ENCODE data around the gene MAP3K1.

DNA sequence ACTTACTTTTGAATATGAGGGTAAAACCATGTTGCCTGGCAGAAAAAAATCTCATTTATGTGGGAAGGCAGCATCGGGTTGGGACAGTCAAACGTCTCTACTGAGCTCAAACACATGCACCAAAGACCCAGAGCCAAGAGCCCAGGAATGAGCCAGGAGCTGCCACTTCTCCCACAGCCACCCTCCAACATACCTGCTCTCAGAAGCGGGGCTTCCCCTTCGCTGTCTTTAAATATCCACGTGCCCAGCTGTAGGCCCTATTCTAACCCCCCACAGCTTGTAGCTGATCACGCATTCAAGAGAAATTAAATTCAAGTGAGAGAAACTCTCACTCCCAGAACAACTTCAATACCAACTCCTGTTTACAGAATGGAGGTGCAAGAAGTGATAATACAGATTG lies 42.6 kb upstream of the MAP3K1 start:
- TF ChIP-seq, protein P1, sequence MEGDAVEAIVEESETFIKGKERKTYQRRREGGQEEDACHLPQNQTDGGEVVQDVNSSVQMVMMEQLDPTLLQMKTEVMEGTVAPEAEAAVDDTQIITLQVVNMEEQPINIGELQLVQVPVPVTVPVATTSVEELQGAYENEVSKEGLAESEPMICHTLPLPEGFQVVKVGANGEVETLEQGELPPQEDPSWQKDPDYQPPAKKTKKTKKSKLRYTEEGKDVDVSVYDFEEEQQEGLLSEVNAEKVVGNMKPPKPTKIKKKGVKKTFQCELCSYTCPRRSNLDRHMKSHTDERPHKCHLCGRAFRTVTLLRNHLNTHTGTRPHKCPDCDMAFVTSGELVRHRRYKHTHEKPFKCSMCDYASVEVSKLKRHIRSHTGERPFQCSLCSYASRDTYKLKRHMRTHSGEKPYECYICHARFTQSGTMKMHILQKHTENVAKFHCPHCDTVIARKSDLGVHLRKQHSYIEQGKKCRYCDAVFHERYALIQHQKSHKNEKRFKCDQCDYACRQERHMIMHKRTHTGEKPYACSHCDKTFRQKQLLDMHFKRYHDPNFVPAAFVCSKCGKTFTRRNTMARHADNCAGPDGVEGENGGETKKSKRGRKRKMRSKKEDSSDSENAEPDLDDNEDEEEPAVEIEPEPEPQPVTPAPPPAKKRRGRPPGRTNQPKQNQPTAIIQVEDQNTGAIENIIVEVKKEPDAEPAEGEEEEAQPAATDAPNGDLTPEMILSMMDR (conservative IDR thresholded peaks at IDR 0.05; ENCODE audit: low read length), result no peak
- TF ChIP-seq EZH2phosphoT487 (IDR thresholded peaks at IDR 0.05; ENCODE audit: borderline replicate concordance), result no peak

Measured in Loucy (cell line).